PC-3 (cell line): Measurements from ENCODE around the gene RC3H2.

Source experiments
- CTCF ChIP-seq: fragments of 300-600 bp; sonication (generic); conservative IDR thresholded peaks from 2 replicates; pipeline ENCODE4 v1.5.1; 2017; ENCODE audit warnings: antibody characterized with exemption, low read depth, mild to moderate bottlenecking, low read length
- EZH2phosphoT487 ChIP-seq: fragments of 300-600 bp; sonication (generic); IDR thresholded peaks from 2 replicates; pipeline ENCODE4 v1.6.1; 2018; ENCODE audit warnings: mild to moderate bottlenecking, antibody characterized with exemption, low read length, borderline replicate concordance

GRCh38 chr9:122814545-122814944, 90.6 kb downstream of the RC3H2 start:
- TF ChIP-seq CTCF (no peak), EZH2phosphoT487 (no peak)
